Measurements from ENCODE around the gene SNED1.

The SNED1 gene

DNA sequence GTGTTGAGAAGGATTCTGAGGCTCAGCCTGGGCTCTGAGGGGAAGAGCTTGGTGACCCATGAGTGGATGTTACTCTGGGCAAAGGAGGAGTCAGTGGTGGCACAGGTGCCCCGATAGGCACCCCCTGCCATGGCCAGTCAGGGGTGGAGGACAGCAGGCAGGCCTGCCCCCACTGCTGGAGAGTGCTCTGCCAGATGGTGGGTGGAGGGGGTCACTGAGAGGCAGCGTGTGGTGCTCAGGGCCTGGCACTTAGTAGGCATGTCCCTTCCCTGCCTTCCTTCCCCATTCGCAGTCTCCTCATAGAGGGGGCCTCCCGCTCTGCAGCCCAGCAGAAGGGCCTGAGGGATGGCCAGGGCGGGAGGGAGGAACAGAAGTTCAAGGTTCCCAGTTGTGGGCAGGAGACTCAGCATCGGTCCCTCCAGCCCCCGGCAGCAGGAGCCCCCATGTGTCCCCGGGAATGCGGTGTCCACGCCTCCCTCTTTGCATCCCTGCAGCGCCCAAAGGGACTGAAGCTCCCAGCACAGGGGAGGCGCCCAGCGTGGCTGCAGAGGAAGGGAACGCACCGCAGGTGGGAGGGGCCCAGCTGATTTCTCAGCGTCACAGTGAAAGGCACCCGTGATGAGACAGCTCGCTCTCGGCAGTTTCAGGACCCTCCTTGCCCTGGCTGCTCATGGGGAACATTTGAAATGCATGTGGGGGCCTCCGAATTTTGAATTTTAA lies 5.7 kb upstream of the SNED1 start:
- DNase-seq = peak; percentile 18

DNA sequence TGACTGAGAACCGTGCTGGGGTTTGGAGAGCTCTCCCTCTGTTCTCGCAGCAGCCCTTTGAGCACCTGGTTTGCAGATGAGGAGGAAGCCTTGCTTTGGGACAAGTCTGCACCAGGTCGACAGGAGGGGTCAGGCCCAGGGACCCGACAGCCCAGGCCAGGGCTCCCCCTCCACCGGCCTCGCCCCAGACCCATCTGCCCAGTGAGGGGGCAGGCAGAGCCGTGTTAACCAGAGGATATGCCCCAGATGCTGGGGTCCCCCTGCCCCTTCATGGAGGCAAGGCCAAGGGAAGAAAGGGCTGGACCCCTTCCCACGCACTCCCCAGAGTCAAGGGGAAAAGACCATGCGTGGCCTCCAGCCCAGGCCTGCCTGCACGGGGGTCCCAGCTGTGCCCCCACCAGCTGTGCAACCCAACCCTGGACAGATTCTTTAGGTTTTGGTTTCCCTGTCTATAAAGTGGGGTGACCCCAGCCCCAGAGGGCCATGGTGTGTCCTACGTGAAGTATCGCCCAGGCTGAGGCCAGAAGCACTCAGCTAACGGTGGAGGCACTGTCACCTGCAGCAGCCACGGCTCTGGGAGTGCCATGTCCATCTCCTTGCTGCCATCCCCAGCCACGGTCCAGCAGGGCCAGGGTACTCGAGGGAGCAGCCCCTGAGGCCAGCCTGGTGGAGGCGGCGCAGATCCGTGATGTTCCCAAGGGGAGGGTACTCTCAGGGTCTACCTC lies 4.8 kb upstream of the SNED1 start:
- DNase-seq = no peak

DNA sequence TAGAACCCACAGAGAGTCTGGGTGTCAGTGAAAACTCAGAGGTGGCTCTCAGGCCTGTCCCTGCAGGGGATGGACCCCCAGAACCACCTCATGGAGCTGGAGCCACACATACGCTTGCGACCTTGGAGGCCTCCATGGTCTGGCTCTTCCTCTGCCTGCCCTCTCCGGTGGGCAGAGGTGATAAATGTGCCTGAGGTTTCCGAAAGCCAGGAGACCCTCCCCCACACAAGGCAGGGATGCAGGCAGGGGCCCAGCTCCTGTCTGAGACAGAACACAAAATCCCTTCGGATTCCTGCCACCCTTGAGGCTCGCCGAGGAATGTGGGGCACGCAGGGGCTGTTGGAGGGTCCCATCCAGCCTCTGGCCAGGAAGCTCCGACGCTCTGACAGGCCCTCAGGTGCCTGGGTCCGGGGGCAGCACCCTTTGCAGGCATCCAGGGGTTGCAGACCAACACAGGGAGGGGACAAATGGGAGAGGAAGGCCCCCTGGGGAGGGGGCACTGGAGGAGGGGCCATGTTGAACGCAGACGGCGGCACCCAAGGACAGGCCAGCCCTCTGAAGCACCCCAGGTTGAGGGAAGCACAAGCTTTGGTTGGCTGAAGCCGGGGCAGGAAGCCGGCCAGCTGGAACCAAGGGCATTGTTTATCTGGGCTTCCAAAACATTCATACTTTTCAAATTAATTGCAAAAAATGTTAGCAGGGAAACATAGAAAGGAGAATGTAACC lies 4.1 kb upstream of the SNED1 start:
- DNase-seq = no peak

DNA sequence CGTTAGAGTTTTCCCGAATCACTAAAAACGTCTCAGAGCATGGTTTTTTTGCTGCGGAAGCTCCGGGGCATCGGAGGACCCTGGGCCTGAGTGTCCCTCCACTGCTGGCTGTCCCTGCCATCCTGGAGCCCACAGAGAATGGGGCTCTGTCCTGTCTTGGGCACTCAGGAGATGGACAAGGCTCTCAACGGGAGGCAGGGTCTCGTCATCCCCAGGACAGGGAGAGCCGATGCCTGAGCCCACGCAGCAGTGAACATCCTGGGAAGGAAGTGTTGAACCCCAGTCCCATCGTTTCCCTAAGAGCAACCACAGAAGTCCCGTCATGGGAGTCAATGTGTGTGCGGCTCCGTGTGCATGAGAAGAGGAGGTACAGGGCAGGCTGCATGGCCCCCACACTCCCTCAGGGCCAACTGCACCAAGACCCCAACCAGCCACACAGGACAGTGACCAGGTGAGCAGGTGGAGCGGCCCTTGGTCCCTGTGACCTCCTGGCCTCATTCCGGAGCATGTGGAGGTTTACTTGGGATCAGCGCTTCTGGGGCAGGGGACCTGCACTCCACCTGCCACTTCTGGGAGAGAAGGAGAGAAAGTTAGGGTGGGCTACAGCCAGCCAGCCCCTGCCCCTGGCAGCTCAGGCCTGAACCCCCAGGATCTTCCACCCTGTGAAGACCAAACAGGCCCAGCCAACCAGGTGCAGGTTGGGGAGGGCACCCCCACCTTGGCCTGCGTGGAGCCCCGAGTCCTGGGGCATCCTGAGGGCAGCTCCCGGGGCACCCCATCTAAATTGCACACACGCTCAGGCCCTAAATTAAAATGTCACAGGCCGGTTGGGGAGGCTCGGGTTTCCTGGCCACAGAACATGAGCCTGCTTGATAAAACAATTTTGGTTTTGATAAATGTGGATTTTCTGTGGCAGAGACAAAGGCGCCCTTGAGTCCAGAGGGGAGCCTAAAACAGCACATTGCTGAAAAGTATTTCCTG lies 3.1 kb upstream of the SNED1 start:
- DNase-seq = no peak

DNA sequence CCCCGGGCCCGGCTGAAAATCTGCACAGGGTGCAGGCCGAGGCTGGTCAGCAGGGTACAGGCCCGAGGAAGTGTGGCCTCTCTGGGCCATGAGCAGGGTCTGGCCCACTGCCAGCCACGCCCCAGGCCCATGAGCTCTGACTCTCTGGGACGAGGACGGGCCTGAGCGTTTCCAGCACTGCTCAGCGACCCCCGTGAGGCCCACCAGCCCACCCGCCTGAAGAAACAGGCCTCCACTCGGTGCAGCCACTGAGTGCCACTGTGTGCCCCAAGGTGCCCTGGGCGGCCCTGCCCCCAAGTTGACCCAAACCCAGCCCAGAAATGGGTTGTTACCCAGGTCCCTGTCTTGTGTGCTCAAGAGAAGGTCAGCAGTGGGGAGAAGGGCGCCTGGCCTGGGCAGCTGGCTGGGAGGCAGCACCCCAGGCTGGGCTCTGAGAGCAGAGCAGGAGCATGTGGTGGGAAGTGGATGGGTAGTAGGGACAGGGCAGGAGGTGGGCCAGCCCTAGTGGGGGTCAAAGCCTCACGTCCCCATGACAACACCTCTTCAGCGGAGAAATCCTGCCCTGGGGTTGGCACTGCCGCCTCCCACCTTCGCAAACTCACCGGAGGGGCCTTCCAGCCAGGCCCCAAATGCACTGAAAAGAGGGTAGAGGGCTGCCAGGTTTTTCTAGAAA lies 2.1 kb upstream of the SNED1 start:
- DNase-seq = no peak

DNA sequence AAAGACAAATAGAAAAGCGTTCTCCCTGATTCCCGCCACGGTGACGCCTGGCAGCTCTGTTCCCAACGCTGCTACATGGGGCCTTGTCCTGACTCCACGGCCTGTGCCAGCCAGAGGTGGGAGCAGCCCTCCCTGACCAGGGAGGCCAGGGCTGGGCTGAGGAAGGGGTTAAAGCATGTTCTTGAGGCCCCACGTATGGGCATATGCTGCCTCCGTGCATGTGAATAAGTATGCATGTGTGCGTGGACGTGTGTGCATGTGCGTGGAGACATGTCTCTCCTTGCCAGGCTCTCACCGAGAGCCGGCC lies 1.6 kb upstream of the SNED1 start:
- no peak for DNase-seq

DNA sequence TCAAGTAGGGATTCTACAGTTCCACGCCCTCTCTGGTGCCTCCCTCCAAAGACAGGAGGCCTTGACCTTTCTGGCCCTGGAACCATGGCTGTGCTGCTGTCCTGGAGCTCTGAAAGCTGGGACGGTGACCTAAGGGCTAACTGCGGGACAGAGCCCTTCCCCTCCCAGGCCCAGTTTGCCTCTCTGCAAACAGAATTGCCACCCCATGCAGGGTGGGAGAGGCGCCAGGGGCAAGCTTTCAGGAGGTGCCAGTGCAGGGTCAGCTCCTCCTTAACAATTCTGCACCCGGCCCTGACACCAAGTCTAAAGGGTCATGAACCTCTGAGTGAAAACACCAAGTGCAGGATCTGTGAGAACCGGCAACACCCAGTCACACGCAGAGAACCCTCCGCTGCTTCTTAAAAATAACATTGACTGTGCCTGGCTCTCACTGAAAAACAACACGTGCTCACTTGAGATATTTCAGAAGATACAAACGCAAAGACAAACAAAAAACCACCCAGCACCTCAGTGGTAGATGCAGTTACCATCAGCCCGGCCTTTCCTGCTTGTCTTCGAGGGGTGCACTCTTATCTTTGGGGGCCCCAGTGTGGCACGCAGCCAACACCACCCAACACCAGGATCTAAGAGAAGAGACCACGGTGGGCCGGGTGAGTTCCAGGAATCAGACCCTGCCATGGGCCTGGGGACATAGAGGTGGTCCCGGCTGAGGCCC lies 1.1 kb upstream of the SNED1 start:
- DNase-seq = no peak

DNA sequence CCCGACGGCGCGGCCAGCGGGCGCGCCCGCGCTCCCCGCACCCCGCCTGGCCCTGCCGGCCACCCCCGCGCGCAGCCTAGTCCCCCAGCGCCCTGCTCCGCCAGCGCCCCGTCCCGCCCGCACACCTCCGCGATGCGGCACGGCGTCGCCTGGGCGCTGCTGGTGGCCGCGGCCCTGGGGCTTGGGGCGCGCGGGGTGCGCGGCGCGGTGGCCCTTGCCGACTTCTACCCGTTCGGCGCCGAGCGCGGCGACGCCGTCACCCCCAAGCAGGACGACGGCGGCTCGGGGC lies 232 bp downstream of the SNED1 start:
- no peak for DNase-seq

DNA sequence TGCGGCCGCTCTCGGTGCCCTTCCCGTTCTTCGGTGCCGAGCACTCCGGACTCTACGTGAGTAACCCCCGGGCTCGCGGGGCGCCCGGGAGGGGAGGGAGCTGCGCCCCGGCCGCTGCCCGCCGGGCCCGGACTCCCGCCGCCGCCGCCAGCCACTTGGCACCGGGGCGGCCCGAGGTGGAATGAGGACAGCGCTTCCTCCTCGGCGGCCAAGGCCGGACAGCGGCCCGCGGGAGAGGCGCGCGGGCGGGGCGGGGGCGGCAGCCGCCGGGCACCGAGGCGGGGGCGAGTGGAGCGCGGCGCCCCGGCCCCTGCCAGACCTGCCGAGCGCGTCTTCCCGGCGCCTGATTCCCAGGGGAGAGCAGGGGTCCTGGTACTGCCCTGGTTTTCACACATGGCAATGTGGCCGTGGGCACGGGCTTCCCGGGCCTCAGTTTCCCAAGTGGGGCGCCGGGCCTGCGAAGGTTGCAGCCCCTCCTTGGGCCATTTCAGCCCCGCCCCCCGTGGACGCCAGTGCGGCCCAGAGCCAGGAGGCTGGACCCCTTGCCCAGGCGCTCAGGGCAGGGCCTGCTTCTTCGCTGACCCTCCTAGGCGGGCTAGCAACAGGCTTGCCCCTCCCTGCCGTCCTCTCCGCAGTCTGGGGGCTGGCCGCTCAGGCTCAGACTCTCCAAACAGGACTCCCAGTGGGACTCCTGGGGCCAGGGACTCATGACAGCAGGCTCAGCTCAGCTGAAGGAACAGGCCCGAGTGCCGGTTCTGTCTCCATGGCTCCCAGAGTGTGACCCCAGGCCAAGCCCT lies 775 bp downstream of the SNED1 start:
- peak; percentile 24 for DNase-seq

DNA sequence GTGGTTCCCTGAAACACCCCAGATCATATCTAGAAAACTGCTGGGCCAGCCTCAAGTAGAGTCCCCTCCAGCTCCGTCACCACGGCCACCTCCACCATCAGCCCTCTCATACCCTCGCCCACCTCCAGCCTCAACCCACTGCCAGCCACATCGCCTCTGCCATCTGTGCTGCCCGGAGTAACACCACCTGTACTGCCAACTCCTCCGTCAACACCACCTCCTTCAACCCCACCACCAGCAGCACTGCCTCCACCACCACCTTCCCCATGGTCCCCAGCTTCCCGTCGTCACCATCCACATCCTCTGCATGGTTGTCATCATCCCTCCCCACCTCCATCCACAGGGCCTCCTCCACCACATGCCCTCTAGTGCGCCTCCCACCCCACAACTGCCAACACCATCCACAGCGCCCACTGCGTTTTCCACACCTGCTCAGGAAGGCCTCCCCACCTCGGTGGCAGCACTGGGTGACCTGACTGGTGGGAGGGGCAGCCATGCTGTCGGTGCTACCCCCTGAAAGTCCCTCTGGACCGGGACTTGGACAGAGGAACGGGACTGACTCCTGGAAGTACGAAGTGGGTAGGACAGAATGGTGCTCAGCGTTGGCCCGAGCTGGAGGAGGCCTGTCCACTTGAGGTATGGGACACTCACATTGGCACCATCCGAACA lies 1.6 kb downstream of the SNED1 start:
- no peak for DNase-seq

DNA sequence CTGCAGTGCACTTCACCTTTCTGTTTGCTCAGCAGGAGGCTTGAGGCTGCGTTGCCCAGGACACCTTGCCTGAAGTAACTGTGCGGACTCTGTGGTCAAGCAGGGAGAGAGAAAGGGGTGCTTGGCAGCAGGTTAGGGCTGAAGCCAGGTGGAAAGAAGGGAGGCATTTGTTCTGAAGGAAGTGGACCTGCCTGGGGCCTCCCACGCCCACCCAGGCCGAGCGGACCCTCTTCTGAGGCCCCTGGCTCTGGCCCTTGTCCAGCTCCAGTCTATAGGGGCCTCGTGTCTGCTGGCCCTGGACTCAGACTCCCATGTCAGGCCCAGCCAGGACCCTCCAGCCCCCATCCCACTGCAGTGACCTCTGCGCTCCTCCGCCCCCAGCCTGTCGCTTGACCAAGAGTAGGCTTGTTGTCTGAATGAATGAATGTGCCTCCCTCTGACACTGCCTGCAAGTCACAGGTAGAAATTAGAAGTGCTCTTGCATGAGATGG lies 2.5 kb downstream of the SNED1 start:
- no peak for DNase-seq

DNA sequence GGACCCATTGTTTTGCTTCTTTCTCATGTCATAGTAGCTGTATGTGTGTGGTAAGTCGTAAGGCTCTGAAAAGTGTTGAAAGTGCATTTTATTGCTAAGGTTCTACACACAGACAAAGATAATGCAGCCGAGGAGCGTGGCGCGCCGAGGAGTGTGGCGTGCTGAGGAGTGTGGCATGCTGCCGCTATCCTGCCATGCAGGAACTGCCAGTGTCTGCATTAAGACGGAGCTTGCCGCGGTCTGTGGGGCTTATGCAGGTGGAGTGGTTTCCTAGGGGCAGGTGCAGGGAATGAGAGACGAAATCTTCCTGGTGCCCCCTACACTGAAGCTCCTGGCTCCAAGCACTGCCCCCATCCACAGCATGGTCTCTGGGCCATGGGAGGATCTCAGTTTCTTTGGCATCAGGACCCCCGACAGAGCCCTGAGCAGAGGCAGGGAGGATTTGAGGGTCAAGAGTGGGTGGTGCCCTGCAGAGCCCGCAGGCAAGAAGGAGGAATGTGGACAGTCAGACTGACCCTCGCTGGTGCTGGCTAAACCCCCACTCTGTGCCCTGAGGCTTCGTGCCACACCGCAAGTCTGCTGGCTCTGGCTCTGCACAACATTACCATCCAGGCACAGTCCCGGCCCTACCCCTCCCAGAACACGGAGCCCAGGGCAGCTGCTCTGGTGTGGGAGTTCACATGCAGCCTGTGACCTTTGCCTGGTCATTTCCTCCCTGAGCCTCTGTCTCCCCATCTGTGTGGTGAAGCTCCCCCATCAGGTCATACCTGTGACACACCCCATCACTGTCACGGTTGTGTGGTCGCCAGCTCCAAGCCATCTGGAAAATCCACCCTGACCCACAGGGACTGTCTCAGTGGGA lies 3.2 kb downstream of the SNED1 start:
- DNase-seq = no peak

DNA sequence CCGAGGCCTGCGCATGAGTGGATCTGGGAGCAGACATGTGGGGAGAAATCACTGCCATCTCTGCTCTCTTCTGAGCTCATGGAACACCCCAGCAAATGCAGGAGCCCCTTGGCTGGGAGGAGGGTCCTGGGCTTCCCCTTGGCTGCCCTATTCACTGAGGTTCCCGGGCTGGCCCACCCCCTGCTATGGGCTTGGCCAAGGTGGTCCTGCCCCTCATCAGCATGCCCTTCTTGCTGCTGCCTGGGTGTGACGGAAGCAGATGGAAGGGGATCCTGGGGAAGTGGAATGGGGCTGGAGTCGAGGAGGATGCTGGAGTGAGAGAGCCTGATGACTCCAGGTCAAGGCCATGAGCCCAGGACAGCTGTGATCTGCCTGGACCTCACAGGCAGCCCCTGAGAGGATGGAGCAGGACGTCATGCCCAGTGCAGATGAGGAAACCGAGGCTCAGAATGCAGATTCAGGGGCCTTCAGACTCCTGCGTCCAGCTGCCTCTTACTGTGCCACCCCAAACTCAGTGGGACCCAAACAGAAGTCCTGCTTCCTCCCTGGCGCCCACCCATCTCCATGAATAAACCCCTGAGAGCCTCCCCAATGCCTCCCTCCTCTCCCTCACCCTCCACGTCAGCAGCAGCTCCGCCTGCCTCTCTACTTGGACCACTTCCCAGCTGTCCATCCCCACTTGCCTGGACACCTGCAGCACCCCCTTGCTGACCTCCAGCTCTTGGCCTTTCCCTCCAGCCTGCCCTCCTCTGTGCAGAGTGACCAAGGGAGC lies 4.0 kb downstream of the SNED1 start:
- no peak for DNase-seq

DNA sequence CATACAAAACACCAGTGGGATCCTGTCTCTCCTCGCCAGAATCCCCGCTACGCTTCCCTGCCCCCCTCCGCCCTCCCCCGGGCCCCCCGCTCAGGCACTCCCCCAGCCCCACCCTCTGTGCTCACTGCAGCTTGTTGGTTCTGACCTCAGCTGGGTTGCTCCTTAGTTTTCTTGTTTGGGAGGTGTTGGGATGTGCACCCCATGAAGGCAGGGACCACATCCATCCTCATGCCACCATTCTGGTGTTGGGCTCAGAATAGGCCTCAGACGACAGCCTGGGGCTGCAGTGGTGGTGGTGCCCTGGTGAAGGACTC lies 4.6 kb downstream of the SNED1 start:
- no peak for DNase-seq

DNA sequence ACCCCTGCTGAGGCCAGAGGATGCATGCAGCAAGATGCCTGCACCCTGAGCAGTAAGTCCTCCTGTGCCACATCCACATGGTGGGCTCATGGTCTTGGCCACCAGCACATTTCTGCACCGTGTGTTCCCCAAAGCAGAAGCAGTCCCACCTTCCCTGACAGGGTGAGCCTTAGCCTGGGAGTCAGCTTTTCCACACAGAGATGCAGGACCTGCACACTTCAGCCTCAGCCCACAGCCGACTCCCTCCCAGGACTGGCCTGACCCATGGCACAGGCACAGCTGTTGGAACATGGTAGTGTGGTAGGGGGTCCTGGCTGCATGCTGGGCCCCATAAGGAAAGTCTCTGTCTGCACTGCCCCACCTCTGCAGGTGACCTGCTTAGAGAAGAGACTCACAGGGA lies 5.0 kb downstream of the SNED1 start:
- no peak for DNase-seq

DNA sequence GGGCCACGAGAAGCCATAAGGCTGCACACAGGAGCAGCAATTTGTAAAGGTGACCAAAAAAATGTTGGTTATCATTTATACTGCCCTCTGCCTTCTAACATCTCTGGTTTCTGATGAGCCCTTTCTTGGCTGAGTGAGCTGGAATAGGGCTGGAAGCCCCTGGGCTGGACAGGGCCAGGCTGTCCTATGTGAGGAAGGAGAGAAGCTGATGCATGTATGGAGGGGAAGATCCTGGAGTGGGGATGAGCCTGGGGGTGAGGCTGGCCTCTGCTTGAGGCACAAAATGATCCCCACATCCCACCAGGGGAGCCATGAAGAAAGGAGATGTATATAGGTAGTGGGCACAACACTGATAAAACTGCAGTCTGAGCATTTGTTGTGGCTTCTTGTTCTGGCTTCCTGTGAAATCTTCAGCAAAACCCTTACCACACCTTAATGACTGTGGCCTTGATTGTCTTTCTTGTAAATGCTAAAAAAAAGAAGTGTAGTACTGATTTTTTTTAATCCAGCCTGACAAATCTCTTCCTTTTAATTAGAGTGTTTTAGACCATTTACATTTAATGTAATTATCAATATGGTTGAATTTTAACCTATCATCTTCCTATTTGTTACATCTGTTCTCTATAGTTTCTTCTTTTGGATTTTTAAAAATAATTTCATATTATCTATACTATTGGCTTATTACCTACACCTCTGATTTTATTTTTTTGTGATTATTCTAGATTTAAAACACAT lies 5.6 kb downstream of the SNED1 start:
- DNase-seq = no peak

DNA sequence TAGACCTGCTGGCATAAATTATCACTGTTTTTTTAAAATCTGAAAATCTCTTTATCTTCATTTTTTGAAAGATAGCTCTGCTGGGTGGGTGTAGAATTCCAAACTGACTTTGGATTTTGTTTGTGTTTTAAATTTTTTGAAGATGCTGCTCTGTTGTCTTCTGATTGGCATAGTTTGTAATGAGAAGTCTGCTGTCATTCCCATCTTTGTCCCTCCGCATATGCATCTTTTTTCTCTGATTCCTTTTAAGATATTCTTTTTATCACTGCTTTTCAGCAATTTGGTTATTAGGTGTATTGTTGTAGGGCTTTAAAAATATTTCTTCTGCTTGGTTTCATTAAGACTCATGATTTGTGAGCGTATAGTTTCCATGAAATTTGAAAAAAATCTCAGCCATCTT lies 7.2 kb downstream of the SNED1 start:
- DNase-seq = no peak

DNA sequence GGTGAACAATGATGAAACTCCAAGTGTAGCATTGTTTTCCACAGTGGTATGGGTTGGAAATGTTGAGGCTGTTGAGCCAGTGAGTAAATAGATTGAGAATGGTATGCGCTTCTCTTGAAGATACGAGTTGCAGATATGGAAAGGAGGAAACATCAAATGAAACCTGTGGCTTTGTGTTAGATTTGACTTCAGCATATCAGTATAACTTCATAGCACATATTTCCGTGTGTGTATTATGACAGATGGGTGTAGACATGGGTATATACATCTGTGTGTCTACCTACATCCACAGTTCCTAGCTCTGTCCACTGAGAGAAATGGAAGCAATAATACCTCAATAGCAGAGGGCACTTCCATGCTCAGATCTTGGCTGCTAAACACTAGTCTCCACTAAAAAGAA lies 8.0 kb downstream of the SNED1 start:
- no peak for DNase-seq

Measured in suppressor macrophage treated with lipopolysaccharide for 4 hours (primary cell).